GM19395 (cell line): ENCODE data around the gene ZNF595.
"Not testable (repeated sequence)": the region's sequence is repeated elsewhere in the genome, so short reads cannot be mapped to it uniquely, and the experiment has no call there.

Experiments used
- ATAC-seq: cut with Tn5 transposase; IDR thresholded peaks from one replicate; pipeline ENCODE4 v1.9.1; 2021; ENCODE audit warnings: mild to moderate bottlenecking, moderate library complexity; ENCODE audit not compliant: unreplicated experiment

ZNF595 gene

DNA sequence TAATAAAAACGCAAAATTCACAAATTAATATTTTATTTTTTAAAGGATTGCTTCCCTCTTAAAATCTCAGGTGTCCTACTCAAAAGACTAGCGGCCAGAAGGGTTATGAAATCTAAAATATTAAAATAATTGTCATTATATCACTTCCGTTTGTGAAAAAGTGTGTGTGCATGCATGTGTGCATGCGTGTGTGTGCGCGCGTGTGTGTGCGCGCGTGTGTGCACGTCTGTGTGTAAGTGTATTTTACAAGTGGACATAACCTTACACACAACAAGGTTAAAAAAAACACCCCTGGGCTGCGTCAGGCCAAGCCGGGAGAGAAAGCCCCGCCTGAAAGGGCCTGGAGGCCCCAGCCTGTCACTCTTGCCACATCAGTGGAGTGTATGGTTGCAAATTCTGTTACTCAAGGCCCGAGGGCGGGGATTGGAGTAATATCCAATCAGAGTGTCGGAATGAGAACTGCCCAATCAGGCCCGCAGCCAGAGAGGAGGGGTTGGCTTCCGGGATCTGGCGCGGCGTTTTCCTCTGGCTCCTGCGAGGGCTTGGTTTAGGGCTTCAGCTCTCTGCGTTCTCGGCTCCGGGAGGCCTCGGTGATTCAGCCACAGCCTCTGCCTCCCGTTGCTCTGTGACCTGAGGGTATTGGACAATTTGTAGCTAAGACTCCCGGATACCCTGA is at the start of gene ZNF595:
ZNF595 (plus strand) TSS at position 518 of the 676 bp plus-strand sequence. CDS start 168 bp downstream, outside the sequence.
- ATAC-seq = not testable (repeated sequence)

DNA sequence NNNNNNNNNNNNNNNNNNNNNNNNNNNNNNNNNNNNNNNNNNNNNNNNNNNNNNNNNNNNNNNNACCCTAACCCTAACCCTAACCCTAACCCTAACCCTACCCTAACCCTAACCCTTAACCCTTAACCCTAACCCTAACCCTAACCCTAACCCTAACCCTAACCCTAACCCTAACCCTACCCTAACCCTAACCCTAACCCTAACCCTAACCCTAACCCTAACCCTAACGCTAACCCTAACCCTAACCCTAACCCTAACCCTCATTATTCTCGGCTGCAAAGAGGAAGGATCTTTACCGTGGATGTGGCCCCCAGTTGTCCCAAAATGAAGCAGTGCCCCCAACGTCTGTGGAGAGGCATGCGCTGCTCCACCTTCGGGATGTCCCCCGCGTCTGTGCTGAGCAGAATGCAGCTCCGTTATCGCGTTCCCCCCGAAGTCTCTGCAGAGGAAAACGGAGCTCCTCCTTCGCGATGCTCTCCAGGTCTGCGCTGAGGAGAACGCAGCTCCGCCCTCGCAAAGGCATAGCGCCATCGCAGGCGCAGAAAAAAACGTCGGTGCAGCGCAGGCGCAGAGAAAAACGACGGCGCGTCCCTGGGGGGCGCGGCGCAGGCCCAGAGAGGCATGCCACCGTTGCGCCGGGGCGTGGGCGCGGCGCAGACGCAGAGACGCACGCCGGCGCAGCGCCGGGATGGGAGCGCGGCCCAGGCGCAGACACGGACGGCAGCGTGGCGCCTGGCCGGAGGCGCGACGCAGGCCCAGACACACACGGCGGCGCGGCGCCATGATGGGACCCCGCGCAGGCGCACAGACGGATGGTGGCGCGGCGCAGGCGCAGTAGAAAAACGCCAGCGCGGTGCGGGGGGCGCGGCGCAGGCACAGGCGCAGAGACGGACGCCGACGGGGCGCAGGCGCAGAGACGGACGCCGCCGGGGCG is 42.9 kb upstream of the ZNF595 start:
- not testable (repeated sequence) for ATAC-seq

DNA sequence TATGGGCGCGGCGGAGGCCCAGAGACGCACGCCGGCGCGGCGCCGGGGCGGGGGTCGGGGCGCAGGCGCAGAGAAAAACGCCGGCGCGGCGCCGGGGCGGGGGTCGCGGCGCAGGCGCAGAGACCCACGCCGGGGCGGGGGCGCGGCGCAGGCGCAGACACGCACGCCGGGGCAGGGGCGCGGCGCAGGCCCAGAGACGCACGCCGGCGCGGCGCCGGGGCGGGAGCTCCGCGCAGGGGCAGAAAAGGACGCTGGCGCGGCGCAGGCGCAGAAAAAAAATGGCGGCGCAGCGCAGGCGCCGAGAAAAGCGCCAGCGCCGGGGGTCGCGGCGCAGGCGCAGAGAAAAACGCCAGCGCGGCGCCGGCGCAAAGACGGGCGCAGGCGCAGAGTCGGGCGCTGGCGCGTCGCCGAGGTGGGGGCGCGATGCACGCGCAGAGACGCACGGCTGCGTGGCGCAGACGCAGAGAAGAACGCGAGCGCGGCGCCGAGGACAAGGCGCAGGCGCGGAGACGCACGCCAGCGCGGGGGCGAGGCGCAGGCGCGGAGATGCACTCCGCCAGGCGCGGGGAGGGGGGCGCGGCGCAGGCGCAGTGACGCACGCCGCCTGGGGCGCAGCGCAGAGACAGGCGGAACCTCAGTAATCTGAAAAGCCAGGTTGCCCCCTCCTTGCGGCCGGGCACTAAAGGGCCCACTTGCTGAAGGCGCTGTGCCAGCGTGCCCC is 41.9 kb upstream of the ZNF595 start:
- not testable (repeated sequence) for ATAC-seq

DNA sequence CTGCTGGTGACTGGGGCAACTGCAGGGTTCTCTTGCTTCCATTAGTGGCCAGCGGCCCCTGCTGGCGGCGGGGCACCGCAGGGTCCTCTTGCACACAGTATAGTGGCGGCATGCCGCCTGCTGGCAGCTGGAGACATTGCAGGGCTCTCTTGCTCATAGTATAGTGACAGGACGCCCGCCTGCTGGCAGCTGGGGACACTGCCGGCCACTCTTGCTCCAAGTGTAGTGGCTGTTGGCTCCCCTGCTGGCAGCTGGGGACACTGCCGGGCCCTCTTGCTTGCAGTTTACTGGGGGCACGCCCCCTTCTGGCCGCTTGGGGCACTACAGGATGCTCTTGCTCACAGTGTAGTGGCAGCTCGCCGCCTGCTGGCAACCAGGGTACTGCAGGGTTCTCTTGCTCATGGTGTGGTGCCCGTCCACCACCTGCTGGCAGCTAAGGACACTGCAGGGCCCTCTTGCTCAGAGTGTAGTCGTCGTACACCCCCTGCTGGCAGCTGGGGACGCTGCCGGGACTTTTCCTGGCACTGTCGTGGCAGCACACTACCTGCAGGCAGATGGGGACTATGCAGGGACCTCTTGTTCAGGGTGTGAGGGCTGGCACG is 41.2 kb upstream of the ZNF595 start:
- ATAC-seq = peak; percentile 49

DNA sequence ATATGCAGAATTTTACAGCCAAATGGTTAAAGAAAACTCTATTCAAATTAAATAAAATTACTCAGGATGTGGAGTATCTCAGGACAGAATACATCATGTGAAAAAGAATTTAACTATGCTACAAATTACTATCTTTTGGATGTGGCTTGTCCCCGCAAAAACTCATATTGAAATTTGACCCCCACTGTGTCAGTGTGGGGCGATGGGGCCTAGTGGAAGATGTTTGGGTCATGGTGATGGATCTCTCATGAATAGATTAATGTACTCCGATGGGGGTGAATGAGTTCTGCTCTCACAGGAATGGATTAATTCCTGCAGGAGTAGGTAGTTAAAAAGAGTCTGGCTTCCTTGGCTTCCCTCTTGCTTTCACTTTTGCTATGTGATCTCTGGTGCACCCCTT is 35.0 kb upstream of the ZNF595 start:
- ATAC-seq = not testable (repeated sequence)

DNA sequence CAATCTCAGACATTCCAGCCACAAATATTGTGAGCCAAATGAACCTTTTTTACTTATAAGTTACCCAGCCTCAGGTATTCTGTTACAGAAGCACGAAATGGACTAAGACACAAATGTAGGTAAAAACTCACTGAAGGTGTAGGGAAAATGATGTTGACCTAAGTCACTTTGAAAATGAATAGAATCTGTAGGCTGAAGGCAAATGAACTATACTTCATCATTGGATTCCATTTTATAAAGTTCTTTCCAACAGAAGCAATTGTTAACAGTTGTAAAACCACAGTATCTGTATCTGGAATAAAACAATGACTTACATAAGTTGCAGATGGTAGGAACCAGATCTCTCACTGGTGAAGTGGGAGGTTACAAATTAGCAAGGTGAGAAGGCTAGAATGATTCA is 34.5 kb upstream of the ZNF595 start:
- not testable (repeated sequence) for ATAC-seq

DNA sequence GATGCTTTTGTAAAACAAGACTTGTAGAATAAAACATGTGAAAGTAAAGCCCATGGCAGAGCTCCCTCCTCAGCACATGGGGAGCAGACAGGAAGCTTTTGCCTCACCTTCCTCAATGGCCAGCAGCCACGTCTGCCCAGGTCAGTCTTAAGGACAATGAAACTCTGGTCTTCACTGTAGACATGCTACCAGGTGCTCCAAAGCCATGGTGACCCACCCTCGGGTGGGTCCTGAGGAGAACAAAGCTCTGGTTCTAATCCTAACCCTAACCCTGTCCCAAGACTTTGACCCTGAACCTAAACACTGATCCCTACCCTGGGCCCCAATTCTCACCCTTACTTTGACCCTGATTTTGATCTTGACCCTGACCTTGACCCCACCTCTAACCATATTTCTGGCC is 30.2 kb upstream of the ZNF595 start:
- not testable (repeated sequence) for ATAC-seq

DNA sequence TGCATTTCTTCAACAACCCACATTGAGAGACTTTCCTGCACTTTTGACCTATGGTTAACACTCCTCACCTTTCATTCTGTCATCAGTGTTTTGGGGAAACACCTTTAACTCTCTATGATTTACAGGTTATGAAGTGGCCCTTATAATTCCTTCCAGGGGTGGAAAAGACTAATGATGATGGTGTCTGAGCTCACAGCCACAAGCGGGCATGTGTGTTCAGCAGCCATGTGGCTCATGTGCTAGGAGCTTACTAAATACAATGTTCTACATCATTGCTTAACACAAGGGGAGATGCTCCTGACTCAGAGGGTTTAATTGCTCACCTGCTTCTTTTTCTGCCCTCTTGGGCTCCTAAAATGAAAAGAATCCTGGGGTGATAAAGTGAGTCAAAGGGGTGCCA is 28.8 kb upstream of the ZNF595 start:
- not testable (repeated sequence) for ATAC-seq

DNA sequence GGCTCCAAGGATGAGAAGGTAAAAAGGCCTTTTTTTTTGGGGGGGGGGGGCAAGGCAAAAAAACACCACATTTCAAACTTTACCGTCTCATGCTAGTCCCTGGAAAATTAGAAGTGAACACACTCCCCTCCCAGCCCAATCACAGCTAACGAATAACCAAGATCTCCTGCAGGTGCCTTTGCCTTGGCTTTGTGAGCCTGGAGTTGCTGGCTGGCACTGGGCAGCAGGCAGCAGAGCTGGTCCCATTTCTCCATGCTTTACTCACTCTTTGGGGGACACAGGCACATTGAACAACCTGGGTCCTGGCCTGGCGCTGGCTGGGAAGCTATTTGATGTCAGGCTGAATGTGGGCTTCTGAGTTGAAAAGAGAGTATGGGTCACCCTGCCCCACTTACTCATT is 25.6 kb upstream of the ZNF595 start:
- ATAC-seq = not testable (repeated sequence)

DNA sequence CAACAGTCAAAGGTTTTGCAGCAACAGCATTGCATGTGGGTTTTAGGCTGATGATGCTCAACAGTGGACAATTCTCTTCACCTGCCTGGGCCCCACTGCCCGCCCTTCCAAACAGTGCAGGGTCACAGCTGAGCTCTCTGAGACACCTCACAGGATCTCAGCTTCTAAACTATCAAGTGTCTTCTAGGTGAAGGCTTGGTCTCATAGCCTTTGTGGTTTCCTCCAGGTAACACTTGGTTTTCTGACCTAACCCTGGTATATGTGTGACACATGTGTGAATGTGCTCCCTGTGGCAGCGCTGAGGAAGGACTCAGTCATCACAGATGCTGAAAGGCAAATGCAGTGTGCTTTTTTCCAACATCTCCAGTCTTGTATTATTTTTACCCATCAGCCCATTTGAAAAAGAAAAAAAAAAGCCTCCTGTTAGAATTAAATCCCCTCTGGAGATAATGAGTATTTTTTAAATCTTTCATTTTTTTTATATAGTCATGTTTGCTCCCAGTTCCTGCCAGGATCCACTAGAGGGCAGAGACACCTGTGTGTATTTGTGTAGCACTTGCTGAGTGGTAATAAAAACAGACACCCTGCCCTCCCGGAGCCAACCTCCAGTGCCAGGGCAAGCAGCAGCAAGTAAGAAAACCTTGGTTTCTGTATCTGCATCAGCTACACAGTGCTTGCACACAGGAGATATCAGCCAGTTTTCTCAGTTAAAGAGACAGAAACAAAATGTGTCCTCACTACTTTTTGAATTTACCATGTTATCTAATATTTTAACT is 24.2 kb upstream of the ZNF595 start:
- peak; percentile 63 for ATAC-seq

DNA sequence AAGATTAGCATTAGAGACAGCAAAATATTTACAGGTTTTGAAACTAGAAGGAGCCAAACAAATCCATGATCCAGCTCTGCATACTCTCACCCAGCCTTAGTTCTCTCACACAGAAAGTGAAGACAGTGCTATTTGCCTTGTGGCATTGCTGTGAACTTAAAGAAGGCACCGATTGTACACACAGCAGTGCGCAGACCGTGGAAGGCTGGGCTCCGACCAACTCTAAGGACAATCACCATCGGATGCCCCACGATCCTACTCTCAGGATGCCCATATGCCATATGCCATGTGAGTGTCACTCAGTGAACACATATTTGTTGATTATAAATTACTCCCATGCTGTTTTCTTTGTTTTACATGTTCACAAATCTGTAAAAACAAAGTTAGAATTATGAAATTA is 19.8 kb upstream of the ZNF595 start:
- not testable (repeated sequence) for ATAC-seq

DNA sequence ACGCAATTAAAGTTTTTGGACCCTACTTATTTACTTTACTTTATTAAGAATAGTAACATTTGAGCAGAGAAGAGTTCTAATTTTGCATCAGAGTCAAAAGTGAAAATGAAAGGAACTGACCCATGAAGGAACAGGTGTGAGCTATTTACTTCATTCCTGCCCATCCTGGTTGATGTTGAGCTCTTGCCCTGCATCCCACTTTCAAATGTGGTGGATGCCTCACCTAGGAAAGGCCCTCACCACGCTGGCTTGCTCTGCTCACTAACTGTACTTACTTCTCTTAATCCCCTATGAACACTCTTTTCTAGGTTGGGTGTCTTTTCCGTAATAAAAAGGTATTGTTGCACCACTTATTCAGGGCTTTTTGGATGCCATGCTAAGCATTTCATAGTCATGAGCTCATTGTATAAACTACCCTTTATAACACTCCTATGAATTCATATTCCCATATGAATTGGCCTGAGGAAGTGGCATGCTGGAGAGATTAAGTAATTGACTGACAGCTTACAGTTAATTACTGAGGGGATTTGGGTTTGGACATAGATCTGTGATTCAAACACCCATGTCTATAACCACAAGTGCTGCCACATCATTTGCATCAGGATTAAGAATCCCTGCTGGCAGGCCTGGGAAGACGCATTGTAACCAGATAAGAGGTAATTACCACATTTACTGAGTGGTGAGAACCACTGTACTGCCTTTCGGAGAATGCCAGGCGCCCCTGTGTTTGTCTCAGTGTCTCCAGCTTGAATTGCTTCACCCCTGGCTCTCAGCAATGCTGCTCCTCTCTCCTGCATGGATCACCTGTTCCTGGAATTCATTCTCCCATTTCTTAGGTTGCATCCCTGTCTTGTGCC is 16.3 kb upstream of the ZNF595 start:
- ATAC-seq = not testable (repeated sequence)

DNA sequence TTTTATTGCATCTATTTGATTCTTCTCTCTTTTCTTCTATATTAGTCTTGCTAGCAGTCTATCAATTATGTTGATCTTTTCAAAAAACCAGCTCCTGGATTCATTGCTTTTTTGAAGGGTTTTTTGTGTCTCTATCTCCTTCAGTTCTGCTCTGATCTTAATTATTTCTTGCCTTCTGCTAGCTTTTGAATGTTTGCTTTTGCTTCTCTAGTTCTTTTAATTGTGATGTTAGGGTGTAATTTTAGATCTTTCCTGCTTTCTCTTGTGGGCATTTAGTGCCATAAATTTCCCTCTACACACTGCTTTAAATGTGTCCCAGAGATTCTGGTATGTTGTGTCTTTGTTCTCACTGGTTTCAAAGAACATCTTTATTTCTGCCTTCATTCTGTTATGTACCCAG is 14.9 kb upstream of the ZNF595 start:
- not testable (repeated sequence) for ATAC-seq

DNA sequence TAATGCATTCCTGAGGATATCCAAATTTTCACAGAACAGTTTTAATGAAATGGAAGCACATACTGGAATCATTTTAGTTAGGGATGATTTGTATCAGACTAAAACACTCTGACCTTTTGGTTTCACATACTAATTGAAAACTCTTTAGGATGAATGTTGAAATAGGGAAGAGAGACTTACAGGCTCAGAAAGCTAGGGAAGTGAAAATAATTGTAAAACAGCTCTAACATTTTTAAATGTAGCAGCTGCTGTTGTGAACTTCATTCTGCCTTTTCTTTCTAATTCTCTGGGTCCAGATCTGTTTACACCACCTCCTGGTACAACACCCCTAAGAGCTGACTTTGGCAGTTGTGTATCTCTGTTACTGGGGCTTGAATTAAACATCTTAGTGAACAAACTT is 9.7 kb upstream of the ZNF595 start:
- ATAC-seq = peak; percentile 68

DNA sequence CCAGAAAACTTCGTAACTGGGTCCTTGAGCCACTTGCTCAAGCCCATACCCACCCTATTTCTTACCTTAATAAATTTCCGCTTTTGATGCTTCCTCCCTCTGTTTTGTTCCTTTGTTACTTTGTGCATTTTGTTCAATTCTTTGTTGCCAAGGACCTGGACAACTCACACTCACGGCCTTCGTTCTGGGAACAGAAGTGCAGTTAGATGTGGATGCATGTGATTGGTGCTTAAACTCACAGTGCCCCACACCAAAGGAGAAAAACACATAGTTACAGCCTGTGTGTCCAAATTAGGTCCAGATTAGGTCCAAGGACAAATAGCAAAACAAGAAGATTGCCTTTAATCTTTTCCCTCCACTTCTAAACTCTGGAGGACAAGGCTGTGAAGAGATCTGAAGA is 1.9 kb upstream of the ZNF595 start:
- peak; percentile 11 for ATAC-seq

DNA sequence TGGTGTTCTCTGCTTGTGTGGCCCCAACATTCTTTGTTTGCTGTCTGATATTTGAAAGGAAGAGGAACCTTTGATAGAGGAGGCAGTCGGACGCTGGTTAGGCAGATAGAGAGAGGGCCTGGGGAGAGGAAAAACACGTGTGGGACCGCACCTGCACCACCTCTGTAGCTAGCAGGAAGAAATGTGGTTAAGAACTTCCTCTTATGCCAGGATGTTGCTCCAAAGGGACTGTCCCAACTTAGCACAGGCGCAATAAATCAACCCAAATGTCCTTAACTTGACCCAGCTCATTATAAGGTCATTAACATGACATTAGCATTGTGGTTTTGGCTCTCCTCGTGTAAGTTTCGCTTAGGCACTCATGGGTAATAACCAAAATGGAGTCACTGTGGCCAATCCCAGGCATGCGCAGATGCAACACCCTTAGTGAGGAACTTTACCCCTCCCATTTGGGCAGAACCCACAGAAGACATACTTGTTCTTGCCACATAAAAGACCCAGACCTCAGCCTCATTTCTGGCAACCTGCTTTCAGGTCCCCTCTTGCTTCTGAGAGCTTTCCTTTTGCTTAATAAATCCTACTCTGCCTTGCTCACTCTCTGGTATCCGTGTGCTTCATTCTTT is 1.4 kb upstream of the ZNF595 start:
- ATAC-seq = peak; percentile 66

DNA sequence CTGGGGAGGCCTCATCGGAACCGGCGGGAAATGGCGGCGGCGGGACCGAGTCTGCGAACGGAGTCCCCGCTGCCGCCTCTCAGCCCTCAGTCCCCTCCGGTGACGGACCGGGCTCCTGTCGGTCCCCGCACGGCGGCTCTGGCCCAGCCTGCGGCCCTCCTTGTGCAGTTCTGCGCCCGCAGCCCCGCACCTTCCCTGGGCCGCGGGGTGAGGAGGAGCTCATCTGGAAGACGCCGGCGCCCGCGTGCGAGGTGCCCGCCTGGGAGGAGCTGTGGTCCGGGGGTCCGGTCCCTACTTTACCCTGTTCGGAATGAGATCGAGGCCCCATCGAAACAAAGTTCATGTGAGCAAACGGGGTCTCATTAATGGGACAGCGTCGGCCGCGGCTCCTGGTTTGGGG is 400 bp downstream of the ZNF595 start:
- ATAC-seq = not testable (repeated sequence)

DNA sequence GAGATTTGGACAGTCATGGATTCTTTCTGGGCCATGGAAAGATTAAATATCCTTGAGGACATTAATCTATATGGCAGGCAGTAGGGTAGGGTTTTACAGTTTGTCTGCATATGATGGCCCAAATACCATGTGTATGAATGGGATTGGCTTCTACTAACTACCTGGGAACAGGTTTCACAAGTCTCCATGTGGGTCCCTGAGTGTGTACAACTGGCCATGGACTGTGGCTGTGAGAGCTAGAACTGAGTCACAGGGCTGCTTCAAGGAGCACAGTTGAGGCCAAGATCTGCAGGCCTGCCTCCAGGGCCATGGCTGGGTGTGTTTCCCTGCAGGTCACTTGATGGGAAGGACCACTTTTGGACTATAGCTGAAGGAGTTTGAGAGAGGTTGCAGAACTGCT is 11.6 kb downstream of the ZNF595 start:
- ATAC-seq = not testable (repeated sequence)

DNA sequence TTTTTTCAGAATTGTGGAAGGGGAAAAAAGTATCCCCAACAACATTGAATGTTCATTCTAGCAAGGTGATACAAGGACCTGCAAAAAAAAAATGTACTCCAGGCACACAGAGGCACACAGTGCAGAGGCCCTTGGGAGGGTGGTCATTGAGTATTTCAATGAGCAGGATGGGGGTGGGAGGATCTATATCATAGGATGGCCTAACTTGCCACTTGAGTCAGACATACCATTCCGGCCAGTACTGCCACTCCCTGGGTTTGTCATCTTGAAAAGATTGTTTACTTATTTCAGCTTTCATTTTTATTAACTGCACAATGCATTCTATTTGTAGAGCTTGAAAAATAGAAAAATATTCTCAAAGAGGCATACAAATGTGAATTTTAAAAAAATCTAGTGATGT is 18.7 kb downstream of the ZNF595 start:
- no peak for ATAC-seq
